GM10266 (cell line): ENCODE data around the gene ARPC5L.

Source experiments
- DNase-seq: peaks from one replicate; pipeline ENCODE4 v3.0.0; 2012; ENCODE audit errors: extremely low spot score
- CTCF ChIP-seq: IDR thresholded peaks from 2 replicates; pipeline ENCODE4 v1.5.1; 2012; ENCODE audit warnings: mild to moderate bottlenecking, low read depth; ENCODE audit not compliant: control insufficient read depth, insufficient read depth; ENCODE audit errors: missing control alignments

Gene ARPC5L

GRCh38 chr9:124820698-124821623 is 41.0 kb upstream of the ARPC5L start:
- TF ChIP-seq CTCF: no peak

GRCh38 chr9:124828489-124829333 is 33.2 kb upstream of the ARPC5L start:
- no peak for TF ChIP-seq CTCF
- DNase-seq: no peak

More at GRCh38 chr9:124820698-124821623, 41.0 kb upstream of the ARPC5L start:
- DNase-seq: no peak

GRCh38 chr9:124829334-124829669 is 32.6 kb upstream of the ARPC5L start:
- TF ChIP-seq CTCF: no peak
- no peak for DNase-seq

GRCh38 chr9:124830593-124830992 is 31.3 kb upstream of the ARPC5L start:
- DNase-seq: no peak

GRCh38 chr9:124831642-124832364 is 30.1 kb upstream of the ARPC5L start:
- no peak for TF ChIP-seq CTCF

More at GRCh38 chr9:124830593-124830992, 31.3 kb upstream of the ARPC5L start:
- TF ChIP-seq CTCF: no peak

GRCh38 chr9:124834591-124834990 is 27.3 kb upstream of the ARPC5L start:
- TF ChIP-seq CTCF: no peak
- no peak for DNase-seq

More at GRCh38 chr9:124831642-124832364, 30.1 kb upstream of the ARPC5L start:
- DNase-seq: no peak
